Measurements from ENCODE around the gene YAF2.
"Not testable (repeated sequence)": the region's sequence is repeated elsewhere in the genome, so short reads cannot be mapped to it uniquely, and the experiment has no call there.

DNA sequence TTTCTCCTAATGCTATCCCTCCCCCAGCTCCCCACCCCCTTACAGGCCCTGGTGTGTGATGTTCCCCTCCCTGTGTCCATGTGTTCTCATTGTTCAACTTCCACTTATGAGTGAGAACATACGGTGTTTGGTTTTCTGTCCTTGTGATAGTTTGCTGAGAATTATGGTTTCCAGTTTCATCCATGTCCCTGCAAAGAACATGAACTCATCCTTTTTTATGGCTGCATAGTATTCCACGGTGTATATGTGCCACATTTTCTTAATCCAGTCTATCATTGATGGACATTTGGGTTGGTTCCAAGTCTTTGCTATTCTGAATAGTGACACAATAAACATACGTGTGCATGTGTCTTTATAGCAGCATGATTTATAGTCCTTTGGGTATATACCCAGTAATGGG, 11.0 kb upstream of the YAF2 start:
- TF ChIP-seq CTCF (IDR thresholded peaks at IDR 0.05 in 2 of 3, conservative IDR thresholded peaks at IDR 0.05 in 1 of 3; ENCODE audit: borderline replicate concordance in 1 of 3, insufficient read depth in 1 of 3, low read depth in 2 of 3, low read length in 2 of 3); POLR2A (IDR thresholded peaks at IDR 0.05; ENCODE audit: borderline replicate concordance, extremely low read depth, insufficient read depth, insufficient read length); EZH2 (IDR thresholded peaks at IDR 0.05); SP1 (IDR thresholded peaks at IDR 0.05; ENCODE audit: low read depth); RAD21 (IDR thresholded peaks at IDR 0.05; ENCODE audit: low read depth); POLR2AphosphoS5 (IDR thresholded peaks at IDR 0.05; ENCODE audit: low read depth, low read length); YY1 (IDR thresholded peaks at IDR 0.05; ENCODE audit: extremely low read depth, insufficient replicate concordance, low read depth, low read length); FOSL1 (IDR thresholded peaks at IDR 0.05; ENCODE audit: low read depth): not testable (repeated sequence)
- TF ChIP-seq, protein P1, sequence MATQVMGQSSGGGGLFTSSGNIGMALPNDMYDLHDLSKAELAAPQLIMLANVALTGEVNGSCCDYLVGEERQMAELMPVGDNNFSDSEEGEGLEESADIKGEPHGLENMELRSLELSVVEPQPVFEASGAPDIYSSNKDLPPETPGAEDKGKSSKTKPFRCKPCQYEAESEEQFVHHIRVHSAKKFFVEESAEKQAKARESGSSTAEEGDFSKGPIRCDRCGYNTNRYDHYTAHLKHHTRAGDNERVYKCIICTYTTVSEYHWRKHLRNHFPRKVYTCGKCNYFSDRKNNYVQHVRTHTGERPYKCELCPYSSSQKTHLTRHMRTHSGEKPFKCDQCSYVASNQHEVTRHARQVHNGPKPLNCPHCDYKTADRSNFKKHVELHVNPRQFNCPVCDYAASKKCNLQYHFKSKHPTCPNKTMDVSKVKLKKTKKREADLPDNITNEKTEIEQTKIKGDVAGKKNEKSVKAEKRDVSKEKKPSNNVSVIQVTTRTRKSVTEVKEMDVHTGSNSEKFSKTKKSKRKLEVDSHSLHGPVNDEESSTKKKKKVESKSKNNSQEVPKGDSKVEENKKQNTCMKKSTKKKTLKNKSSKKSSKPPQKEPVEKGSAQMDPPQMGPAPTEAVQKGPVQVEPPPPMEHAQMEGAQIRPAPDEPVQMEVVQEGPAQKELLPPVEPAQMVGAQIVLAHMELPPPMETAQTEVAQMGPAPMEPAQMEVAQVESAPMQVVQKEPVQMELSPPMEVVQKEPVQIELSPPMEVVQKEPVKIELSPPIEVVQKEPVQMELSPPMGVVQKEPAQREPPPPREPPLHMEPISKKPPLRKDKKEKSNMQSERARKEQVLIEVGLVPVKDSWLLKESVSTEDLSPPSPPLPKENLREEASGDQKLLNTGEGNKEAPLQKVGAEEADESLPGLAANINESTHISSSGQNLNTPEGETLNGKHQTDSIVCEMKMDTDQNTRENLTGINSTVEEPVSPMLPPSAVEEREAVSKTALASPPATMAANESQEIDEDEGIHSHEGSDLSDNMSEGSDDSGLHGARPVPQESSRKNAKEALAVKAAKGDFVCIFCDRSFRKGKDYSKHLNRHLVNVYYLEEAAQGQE (IDR thresholded peaks at IDR 0.05; ENCODE audit: low read depth), result not testable (repeated sequence)
